ENCODE data around the gene PPARA.

PPARA gene

DNA sequence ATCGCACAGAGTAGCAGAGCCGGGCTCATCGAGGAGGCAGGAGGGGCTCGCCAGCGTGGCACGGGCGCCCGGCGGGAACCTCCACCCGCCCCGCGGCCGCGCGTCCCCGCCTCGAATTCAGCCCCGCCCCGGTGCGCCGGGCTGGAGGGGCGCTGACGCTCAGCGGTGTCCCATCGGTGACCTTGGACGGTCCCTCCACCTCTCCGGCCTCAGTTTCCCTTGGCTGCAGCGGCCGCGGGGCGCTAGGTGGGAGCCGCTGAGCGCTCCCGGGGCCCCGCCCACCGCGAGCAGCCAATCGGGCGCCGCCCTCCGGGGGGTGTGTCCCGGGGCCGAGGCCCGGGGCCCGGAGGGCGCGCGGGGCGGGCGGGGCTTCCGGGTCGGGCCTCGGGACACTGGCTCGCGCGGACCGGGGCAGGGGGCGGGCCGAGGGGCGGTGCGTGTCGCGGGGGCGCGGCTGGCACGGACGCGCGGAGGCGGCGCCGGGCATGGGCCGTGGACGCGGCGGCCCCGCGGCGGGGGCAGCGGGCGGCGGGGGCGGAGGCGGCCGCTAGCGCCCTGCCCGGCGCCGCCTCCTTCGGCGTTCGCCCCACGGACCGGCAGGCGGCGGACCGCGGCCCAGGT, at the start of gene PPARA:
Gene PPARA, plus strand, starts transcription at position 493 of the 621 bp plus-strand sequence. CDS start 47,858 bp downstream, outside the sequence.
- peak; percentile 82 for DNase-seq

DNA sequence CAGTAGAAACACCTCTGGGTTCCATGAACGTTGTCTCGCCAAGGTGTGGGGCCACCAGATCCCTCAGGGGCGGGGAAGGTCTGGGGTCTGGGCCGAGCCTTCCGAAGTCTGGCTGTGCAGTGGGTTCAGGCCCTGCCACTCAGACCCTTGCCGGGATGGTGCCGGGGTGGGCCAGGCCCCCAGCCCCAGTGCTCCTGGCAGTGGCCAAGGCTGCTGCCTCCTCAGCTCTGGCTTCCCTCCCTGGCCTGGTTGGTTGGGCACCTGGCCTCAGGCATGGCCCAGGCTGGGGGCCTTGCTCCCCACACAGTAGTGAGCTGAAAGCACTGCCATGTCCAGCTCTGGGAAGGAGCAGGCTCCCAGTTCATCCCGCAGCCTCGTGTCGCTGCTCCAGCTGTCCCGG, 48.2 kb upstream of the PPARA start:
- DNase-seq = no peak

DNA sequence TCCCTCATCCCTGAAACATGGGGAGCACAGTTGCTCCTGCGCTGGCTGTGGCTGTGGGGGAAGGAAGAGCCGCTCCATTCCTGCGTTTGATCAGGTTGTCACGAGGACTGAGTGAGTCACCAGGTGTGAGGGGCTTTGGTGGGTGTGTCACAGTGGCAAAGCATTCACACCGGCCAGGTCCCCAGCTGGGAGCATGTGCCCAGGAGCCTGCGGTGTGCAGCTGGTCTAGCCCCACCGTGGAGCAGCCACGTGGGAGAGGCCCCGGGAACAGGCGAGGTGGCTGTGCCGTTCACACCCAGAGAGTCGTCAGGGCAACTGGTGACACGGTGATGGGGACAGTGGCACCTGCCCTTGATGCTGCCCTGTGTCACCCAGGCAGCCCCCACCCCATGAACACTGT, 47.6 kb upstream of the PPARA start:
- no peak for DNase-seq

DNA sequence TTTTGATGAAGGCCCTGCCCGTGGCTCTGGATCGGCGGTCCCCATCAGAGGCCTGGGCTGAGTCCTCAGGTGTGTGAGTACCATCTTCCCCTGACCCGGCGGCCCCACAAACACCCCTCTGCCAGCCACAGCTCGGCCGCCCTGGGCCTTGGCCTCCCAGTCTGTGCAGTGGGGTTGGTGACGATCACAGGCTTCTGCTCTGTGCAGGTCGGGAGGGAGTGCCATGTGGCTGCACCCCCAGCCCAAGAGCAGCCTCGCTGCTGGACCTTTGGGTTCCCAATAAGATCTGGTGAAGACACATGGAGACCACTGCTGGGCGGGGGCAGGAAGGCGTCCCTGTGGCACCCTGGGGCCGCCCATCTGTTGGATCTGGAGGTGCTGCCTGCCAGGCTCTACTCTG, 47.1 kb upstream of the PPARA start:
- DNase-seq = no peak

DNA sequence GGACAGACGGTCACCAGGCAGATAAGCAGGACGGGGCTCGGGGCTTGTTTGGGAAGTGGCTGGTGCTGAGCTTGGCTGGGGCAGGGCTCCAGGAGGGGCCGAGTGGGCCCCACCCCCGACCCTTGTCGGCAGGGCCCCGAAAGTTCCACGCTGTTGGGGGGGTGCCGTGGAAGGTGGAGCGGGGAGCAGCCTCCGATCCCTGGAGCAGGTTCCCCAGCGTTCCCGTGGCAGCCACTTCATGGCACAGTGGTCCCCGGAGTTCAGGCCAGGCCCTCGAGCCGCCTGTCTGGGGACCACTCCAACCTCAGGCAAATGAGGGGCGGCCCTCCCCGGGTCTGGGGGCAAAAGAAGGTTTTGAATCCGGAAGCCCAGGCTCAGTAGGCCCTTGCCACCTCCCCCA, 46.7 kb upstream of the PPARA start:
- DNase-seq = no peak

DNA sequence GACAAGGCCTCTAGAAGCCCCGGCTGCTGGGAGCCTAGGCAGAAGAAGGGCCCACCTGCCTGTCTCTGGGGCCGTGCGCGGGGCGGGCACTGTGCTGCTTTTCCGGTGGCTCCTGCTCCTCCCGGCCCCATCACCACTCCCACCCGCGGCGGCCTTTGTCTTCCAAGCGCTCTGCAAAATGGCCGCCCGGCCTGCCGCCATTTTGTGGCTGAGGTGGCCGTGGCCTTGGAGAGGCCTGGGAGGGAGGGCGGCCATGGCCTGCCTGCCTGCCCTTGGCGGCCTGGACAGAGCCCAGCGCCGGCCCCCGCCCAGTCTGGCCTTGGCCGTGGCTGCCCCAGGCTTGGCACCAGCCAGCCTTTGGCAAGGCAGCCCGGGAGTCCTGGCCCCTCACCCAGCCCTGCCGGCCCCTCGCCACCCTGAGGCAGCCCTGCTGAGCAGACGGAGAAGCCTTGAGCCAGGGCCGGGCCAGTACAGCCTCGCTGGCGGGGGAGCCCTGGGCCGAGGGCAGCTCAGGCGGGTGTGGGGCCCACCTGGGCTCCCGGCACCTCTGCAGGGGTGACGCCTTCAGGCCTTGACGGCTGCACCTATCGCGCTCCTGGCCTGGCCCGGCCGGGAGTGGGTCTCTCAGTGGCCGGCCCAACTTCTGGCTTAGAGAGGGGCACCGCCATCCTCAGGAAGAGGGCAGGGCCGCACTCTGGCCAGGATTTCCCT, 46.0 kb upstream of the PPARA start:
- DNase-seq = no peak

DNA sequence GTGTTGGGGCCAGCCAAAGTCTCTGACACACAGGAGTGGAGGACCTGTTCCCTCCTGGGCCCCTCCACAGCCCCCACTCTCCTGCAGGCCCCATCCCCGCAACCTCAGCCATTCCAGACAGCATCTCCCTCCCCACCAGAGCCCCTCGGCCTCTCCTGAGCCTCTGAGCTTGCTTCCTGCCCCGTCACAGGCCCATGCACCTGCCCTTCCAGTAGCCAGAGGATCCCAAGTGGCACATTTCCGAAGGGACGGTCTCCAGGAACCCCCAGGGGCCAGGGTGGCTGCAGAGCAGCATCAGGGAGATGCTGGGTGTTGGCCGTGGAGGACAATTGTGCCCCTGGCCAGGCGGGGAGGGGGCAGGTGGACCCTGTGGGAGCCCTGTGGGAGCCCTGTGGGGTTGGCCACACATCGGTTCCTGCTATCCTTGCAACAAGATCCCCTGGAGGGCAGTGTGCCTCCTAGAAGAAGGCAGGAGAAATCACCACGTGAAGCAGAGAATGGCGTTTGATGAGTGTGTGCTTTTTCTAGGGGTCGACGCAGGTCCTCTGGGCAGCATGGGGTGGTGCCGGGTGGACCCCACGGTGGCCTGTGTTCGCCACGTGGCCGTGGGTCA, 45.3 kb upstream of the PPARA start:
- DNase-seq = no peak

DNA sequence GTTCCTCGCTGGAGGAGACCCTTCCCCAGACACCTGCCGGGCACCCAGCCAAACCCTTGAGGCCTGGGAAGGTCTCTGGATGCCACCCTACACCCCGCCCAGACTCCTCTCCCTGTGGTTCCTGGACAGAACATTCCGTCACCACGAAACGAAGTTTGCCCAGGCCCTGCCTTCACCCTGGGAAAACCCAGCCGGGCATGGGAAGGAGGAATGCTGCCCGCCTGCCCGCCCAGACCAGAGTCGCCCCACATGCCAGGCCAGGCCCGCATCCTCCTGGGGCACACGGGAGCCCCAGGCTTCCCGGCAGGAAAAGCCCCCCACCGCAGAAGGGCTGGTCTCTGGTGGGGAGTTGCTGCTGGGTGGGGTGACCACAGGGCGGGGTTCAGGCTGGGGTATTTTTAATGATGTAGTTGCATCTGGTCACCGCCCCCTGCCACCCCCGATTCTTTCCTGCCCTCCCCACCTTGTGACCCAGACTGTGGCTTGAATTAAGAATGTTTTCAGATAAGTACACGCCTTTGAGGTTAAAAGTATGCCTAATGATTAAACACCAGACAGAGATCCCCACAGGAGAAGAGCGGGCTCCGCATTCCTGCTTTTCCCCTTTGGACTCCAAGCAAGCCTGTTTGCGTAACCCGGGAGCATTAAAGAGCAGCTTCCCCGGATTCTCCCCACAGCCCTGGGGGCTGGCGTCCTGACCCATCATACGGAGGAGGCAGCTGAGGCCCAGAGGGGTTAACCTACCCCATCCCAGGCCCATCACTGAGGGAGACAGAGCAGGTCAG, 44.6 kb upstream of the PPARA start:
- no peak for DNase-seq

DNA sequence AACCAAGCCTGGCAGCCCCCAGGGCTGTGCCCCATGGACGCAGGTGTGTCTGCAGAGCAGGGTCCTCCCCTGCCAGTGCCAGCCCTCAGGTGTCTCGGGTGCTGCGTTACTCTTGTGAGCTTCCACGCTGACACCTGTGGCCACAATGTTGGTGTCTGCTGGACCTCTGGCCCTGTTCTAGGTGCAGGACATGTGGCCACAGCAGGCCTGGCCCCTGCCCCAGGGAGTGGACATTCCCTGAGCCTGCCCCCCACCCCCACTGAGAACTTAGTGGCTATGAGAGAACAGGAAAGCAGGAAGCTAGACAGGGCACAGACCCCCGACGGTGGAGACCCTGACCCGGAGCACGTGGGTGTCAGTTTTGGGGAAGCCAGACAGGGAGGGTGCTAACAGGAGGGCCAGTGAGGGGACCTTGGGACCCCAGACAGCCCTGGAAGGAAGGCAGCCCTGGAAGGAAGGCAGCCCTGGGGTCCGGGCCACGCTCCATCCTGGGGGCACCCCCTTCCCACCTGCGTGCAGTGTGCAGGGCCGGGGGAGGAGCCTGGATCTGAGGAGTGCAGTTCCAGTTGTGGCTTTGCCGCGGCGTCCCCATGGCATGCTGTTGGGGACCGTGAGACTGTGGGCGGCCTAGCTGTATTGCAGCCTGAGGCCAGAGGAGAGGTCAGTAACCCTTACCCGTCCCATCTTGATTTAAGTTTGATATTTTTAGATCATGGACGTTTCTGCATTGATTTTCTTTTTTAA, 43.9 kb upstream of the PPARA start:
- DNase-seq = peak; percentile 38

DNA sequence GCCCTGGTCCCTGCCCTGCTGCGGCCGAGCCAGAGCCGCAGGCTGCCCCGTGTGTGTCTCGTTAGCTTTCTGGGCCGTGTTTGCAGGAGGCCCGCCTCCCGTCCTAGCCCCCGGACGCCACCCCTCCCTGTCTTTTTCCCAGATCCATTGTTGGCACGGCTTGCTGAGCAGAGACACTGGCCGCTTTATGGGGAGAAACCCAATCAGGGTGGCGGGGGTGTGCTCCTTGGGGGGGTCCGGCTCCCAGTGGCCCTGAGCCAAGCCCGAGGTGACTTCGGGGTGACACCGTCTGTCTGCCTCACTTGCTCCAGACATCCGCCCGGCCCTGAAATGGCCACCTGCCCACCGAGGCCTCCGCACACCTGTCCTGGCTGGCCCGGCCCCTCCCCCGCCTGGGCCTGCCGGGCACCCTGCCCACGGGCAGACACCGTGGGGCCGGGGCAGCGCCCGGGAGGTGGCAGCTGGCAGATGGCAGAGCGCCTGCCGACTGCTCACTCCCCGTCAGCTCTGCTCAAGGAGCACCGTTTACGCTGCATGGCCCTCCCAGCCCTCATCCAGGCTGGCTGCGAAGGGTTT, 43.1 kb upstream of the PPARA start:
- peak; percentile 54 for DNase-seq

DNA sequence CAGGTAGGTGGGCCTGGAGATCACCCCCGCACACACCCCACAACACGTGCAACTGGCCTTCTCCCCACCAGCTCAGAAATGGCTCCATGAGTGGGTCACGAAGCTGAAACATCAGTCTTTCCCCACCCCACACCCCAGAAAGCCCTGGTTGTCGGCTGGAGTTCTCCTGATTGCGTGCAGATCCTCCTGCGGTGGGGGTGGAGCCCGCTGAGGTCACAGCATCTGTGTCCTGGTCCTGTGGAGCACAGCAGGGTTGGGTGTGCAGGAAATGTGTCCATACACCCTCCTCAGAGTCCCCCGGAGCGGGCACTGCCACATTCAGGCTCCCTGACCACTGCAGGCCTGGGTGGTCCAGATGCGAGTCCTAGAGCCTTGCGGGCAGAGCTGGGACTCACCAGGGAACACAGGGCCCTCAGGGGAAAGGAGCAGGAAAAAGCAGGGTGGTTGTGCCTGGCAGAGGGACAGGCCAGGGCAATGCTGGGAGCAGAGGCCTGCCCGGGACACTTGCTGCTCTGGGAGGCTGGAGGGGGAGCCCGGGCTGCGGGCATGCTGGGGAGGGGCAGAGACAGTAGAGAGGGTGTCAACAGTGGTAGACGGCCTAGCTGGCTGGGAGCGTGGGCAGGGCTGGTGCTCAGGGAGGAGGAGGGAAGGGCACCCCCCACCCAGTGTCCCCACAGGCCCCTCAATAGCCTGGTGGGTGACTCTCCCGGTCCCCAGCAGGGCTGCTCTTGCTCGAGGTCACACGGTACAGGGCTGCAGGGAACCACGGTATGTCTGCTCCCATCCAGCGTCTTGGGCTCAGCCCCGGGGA, 42.4 kb upstream of the PPARA start:
- no peak for DNase-seq

DNA sequence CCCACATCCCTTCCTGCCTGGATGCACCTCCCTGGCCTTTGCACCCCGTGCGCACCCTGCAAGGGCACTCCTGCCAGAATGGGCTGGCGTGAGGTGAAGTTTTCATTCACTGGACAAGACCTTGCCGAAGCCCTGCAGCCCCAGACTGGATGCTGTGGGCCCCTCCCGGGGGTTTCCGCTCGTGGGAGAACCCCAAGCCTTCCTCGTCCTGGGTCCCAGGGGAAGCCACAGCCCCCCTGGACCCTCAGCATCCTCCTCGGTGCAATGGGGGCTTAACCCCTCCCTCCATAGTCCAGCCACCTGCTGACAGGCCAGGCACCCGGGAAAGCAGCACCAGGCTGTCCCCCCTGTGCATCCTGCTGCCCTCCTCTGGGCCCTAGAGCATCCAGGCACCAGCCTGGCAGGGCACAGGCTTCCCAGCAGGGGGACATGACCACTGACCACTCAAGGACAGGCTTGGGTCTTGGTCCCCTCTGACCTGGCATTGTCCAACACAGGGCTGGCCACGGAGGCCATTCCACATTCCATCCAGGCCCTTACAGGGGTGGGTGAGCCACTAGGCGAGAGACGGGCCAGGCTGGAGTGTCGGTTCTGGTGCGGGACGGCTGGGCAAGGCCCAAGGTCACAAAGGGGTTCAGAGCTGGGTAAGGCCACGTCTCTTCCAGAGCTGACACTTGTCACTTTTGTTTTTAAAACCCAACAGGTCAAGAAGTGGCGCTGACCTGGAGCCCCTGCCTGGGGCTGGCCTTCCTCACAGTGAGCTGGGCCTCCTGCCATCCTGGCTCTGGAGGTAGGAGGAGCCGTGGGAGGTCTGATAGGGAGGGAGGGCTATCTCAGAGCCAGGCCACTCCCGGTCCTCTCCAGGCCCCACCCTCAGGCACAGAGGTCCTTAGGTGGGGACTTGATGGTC, 41.5 kb upstream of the PPARA start:
- no peak for DNase-seq

DNA sequence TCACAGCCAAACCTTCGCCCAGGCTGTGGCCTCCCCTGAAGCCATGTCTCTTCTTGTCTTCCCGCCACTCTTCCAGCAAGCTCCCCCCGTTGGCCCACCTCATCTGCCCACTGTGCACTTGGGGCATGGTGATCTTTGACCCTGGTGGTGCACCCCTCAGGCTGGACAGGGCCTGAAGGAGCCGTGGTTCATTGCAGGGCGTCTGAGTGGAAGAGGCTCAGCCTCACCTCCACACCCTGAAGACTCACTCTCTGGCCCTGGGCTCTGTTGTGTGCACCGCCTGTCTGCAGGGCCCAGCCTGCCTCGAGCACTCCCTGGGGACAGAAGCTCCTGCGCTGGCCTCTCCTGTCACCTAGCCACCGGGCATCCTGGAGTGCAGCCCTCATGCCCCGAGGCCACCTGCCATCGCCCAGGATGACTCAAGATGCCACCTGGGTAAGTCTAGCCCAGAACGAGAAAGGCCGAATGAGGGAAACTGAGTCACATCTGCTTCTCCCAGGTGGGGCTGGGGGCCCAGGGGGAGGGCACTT, 40.8 kb upstream of the PPARA start:
- DNase-seq = no peak

DNA sequence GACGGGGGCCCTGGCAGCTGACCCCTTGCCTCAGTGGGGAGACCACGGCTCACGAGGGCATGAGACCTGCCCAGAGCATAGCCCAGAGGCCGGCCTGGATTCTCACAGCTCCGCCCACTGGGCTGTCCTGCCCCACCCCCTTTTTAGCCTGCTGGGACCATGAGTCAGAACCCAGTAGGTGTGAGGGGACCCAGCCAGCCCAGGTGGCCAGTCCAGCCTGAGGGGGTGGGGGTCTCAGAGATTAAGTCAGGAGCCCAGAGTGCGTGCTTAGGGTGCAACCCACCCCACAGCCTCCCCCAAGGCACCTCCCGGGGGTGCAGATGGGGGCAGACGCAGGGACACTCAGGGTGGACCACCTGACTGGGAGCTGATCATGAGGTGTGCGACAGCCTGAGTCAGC, 40.1 kb upstream of the PPARA start:
- no peak for DNase-seq

DNA sequence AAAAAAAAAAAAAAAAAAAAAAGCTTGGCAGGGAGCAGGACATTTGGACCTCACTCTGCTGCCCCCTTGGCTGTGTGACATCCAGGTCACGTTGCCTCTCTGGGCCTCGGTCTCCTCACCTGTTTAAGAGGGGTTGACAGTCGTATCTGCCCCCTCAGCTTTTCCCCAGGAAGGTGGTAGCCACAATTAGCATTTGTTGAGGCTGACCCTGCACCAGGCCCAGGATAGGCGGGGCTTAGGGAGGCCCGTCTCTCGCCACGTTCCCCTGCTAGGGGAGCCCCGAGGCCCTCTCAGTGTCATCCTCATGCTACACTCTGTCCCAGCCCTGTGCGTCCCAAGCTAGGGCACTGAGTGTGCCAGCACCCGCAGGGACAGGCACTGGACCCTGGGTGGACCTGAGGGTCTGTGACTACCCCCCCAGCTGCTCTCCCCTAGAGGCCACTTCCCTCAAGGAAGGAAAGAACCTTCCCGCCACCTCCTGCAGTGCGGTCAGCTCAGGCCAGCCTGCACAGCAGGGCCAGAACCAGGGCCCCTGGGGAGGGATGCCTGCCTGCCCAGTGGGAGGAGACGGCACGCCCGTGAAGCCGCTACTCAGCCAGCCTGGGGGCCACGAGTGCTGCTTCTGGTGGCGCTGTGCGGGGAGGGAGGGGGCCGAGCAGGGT, 38.5 kb upstream of the PPARA start:
- DNase-seq = peak; percentile 64

DNA sequence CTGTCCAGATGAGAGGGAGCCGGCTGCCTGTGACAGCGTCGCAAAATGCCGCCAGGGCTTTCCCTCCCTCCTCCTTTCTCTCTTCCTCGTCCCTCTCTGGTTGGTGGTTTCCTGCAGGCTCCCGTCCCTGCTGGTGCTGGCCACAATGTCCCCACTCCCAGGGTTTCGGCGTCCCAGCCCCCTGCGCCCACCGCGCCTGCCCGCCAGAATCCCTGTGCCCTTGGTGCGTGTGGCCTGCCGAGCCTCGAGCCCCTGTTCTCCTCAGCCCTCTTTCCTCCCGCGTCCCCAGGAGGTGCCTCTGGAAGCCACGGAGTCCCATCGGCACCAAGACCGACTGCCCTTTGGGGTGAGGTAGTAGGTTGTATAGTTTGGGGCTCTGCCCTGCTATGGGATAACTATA, 37.9 kb upstream of the PPARA start:
- DNase-seq = peak; percentile 54

DNA sequence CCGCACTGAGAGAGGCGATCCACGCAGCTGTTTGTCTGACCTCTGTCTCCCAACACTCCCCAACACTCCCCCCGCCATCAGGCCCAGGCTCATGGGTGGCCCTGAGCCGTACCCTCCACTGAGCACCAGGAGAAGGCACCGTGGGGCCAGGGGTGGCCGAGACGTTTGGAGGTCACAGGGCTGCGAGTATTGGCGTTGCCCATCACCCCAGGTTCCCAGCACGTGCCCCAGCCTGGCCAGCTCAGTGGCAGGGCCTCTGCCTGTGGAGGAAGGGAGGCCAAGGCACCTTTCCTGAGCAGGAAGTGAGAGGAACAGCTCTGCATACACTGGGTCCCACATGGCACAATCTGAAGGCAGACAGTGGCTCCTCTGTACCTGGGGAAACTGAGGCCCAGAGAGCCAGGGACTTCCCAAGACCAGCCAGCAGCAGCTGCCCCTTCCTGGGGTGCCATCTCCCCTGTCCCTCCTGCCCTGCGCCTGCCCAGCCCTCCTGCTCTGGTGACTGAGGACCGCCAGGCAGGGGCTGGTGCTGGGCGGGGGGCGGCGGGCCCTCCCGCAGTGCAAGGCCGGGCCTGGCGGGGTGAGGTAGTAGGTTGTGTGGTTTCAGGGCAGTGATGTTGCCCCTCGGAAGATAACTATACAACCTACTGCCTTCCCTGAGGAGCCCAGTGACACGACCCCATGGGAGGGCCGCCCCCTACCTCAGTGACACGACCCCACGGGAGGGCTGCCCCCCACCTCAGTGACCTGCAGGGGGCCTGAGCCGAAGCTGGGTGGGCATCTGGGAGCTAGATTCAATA, 37.0 kb upstream of the PPARA start:
- DNase-seq = no peak

DNA sequence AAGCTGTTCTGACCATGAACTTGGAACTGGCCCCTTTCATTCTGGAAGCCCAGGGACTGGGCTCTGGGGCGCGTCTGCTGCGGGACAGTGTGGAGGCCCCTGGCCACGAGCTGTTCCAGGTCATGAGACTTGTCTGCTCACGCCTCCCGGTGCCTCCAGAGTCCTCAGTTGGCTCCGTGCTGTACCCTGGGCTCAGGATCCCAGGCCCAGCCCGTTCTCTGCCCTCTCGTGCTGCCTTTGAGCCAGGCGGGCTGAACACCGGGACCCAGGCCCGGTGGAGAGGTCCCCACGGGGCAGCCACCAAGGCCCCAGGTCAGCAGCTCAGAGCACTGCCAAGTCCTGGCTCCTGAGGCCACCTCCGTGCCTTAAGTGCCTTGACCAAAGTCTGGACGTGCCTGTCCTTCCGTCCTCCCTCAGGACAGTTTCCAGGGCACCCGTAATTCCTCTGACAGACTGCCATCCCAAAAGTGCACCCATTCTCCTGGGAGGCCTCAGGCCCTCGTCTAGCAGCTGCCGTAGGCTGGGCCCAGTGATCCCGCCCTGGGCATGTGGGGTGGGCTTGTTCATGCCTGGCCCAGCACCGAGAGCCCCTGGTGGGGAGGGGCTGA, 36.3 kb upstream of the PPARA start:
- no peak for DNase-seq
